Astrocyte (in vitro differentiated cells and primary cell): ENCODE results near the gene MAN1B1. TPM values are rescaled to one million over a fixed set of nuclear protein-coding genes. Genes with fewer than 3 reads are reported as not detected.
A peak's percentile ranks its signal among the peaks of the same experiment; 100 is the strongest.

Experiments used
- DNase-seq: peaks from one replicate; pipeline ENCODE4 v3.0.0-alpha.2; 2010; ENCODE audit warnings: low read depth
- FAIRE-seq: peaks from 2 replicates; lab custom pipeline; 2011; peaks lifted over from hg19 to GRCh38; lab: Jason Lieb, UNC
- H2AFZ ChIP-seq: 2 replicates; pipeline ENCODE4 v1.6.0; 2012; ENCODE audit warnings: low read depth, low read length, inconsistent platforms
- H3K27ac ChIP-seq: 2 replicates; pipeline ENCODE4 v1.5.1; 2011; ENCODE audit warnings: low read depth, low read length, inconsistent platforms
- H3K27me3 ChIP-seq: 2 replicates; pipeline ENCODE4 v1.6.0; 2011; ENCODE audit warnings: low read length, inconsistent platforms; ENCODE audit not compliant: insufficient read depth
- H3K36me3 ChIP-seq: 2 replicates; pipeline ENCODE4 v1.5.1; 2011; ENCODE audit warnings: low read length, inconsistent platforms; ENCODE audit not compliant: insufficient read depth
- H3K4me1 ChIP-seq: 2 replicates; pipeline ENCODE4 v1.5.1; 2011; ENCODE audit warnings: low read length, inconsistent platforms; ENCODE audit not compliant: insufficient read depth
- H3K4me2 ChIP-seq: 2 replicates; pipeline ENCODE4 v1.6.0; 2012; ENCODE audit warnings: low read length, inconsistent platforms
- H3K4me3 ChIP-seq: 2 replicates; pipeline ENCODE4 v1.5.1; 2011; ENCODE audit warnings: low read depth, mild to moderate bottlenecking, low read length, inconsistent platforms; ENCODE audit not compliant: insufficient read depth
- H3K79me2 ChIP-seq: 2 replicates; pipeline ENCODE4 v1.6.0; 2012; ENCODE audit warnings: mild to moderate bottlenecking, low read length, inconsistent platforms; ENCODE audit not compliant: insufficient read depth
- H3K9ac ChIP-seq: 2 replicates; pipeline ENCODE4 v1.6.0; 2012; ENCODE audit warnings: mild to moderate bottlenecking, low read length, inconsistent platforms
- H3K9me3 ChIP-seq: 2 replicates; pipeline ENCODE4 v1.5.1; 2012; ENCODE audit warnings: low read depth, mild to moderate bottlenecking, low read length, inconsistent platforms; ENCODE audit not compliant: insufficient read depth
- H4K20me1 ChIP-seq: 2 replicates; pipeline ENCODE4 v1.6.0; 2012; ENCODE audit warnings: low read length, inconsistent platforms; ENCODE audit not compliant: insufficient read depth
- H3K27ac Mint-ChIP-seq: one replicate; pipeline ENCODE4 v1.8.0; 2021; ENCODE audit warnings: mild to moderate bottlenecking, mixed read lengths; ENCODE audit not compliant: unreplicated experiment
- H3K27me3 Mint-ChIP-seq: one replicate; pipeline ENCODE4 v1.8.0; 2021; ENCODE audit warnings: low read depth, mixed read lengths; ENCODE audit not compliant: unreplicated experiment
- H3K36me3 Mint-ChIP-seq: one replicate; pipeline ENCODE4 v1.8.0; 2021; ENCODE audit warnings: low read depth, mixed read lengths; ENCODE audit not compliant: unreplicated experiment
- H3K4me1 Mint-ChIP-seq: one replicate; pipeline ENCODE4 v1.8.0; 2021; ENCODE audit warnings: low read depth, mixed read lengths; ENCODE audit not compliant: unreplicated experiment
- H3K4me3 Mint-ChIP-seq: one replicate; pipeline ENCODE4 v1.8.0; 2021; ENCODE audit warnings: mild to moderate bottlenecking, moderate library complexity, mixed read lengths; ENCODE audit not compliant: unreplicated experiment
- H3K9me3 Mint-ChIP-seq: one replicate; pipeline ENCODE4 v1.8.0; 2021; ENCODE audit warnings: mild to moderate bottlenecking, mixed read lengths; ENCODE audit not compliant: unreplicated experiment
- EZH2 ChIP-seq: IDR thresholded peaks from 2 replicates; pipeline ENCODE4 v1.6.1; 2012; ENCODE audit warnings: mild to moderate bottlenecking, low read length, inconsistent platforms; ENCODE audit not compliant: insufficient read depth
- total RNA-seq: library from RNA; stranded (reverse); gene quantifications from 2 replicates; pipeline ENCODE4 v1.2.1, GENCODE V29; 2021
- TF ChIP-seq, protein P1 (sequence below): IDR thresholded peaks from 2 replicates; pipeline ENCODE4 v1.5.1; 2011; ENCODE audit warnings: low read depth, mild to moderate bottlenecking, inconsistent platforms, low read length, moderate library complexity; ENCODE audit not compliant: insufficient read depth

The MAN1B1 gene
- total RNA-seq, 1 donor from 2014 or later: 69.2 TPM

DNA sequence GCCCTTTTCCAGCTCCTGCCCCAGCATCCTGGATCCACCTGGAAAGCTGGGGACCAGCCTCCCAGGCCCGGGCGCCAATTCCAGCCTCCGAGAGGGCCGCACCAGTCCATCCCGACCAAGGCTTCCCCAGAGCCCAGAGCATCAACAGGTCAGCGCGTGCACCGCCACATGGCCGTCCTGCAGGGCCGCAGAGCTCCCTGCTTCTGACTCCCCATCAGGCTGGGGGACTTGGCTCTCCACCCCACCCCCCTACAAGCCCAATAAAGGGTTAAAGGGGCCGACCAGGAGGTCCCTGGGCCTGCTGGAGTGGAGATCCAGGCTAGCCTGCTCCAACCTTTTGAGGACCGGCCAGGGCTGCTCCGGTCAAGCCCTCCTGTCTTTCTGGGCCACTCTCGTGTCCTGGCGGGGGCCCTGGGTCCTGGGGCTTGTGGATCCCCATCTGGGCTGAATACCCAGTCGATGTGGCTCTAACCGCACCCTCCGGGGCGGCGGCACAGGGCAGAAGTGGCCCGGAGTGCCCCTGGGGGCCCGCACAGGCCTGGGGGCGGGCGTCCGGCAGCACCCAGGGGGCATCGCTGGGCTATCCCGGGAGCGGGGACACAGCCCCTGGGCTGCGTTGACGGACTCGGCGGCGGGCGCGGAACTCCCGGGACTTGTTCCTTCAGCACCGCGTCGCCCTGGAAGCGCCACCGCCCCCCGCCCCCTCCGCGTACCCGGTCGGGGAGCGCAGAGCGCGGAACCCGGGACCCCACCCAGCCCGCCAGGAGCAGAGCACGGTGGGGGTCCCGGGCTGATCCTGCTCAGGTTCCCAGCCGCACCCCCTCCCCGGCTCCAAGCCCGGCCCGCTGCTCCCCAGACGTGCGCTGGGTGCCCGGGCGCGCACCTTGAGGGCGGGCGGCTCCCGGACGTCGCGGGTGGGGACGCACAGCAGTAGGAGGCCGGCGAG lies 33.5 kb upstream of the MAN1B1 start:
- TF ChIP-seq EZH2: peak; percentile 94
- TF ChIP-seq, protein P1, sequence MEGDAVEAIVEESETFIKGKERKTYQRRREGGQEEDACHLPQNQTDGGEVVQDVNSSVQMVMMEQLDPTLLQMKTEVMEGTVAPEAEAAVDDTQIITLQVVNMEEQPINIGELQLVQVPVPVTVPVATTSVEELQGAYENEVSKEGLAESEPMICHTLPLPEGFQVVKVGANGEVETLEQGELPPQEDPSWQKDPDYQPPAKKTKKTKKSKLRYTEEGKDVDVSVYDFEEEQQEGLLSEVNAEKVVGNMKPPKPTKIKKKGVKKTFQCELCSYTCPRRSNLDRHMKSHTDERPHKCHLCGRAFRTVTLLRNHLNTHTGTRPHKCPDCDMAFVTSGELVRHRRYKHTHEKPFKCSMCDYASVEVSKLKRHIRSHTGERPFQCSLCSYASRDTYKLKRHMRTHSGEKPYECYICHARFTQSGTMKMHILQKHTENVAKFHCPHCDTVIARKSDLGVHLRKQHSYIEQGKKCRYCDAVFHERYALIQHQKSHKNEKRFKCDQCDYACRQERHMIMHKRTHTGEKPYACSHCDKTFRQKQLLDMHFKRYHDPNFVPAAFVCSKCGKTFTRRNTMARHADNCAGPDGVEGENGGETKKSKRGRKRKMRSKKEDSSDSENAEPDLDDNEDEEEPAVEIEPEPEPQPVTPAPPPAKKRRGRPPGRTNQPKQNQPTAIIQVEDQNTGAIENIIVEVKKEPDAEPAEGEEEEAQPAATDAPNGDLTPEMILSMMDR: no peak
- H3K4me3 ChIP-seq: no peak overlapping the region
- Mint-ChIP-seq H3K36me3 (no peaks in the 10 kb centered on the region), H3K9me3 (no peaks in the 10 kb centered on the region), H3K27me3 (peaks cover 42% of the 10 kb centered on the region), H3K4me3 (no peak overlapping the region), H3K4me1 (no peaks in the 10 kb centered on the region), H3K27ac (no peak overlapping the region)
- H4K20me1 ChIP-seq: no peaks in the 10 kb centered on the region
- no peak overlapping the region for H2AFZ ChIP-seq
- no peaks in the 10 kb centered on the region for H3K9me3 ChIP-seq
- H3K27me3 ChIP-seq: peaks cover 25% of the 10 kb centered on the region
- DNase-seq: no peak
- peak overlapping the region; percentile 39 for H3K4me2 ChIP-seq
- no peak for FAIRE-seq
- H3K27ac ChIP-seq: no peak overlapping the region
- no peaks in the 10 kb centered on the region for H3K79me2 ChIP-seq
- H3K4me1 ChIP-seq: peaks cover 5% of the 10 kb centered on the region
- no peak overlapping the region for H3K9ac ChIP-seq
- H3K36me3 ChIP-seq: no peaks in the 10 kb centered on the region

DNA sequence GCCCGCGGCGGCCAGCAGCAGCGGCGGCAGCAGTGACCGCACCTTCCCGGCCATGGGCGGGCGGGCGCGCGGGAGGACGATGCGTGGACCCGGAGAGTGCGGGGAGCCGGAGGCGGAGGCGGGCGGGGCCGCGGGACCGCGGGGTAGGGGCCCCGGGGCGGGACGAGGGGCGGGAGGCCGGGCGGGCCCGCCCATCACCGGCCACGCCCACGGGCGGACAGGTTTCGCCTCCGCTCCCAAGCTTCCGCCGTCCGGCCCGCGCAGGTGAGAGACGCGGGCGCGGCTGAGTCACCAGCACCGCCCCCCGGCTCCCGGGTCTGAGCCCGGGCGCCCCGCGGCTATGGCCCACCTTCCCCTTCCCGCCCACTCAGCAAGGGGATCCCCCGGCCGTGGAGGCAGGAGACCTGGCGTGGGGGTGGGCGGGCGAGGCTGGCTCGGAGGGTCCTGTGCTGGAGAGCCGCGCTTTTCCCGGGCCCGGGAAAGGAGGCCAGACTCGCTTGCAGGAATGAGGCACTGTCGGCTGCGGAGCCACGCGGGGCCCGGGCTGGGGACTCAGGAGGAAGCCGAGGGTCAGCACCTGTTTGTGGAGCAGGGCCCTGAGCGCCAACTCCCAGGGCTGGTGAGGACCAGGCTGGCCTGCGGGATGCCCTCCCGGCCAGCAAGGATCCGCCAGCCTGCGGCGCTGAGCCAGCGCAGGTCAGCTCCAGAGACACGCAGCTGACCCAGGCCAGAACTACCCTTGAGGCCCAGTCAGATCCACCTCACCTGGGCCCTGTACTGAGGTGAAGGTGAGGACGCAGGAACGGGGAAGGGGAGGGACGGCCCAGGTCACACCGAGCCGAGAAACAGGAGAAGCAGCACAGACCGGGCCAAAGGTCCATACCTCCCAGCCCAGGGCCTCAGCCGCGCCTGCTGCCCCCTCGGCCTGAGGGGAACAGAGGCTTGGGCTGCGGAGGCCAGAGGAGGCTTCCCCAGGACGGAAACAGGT lies 32.5 kb upstream of the MAN1B1 start, which contains the start of gene ENTPD2:
ENTPD2 (minus strand) TSS at position 118 of the 988 bp plus-strand sequence; CDS start at position 54, 64 bp downstream.
- Histone ChIP-seq H4K20me1 (no peaks in the 10 kb centered on the region), H3K4me1 (peaks cover 5% of the 10 kb centered on the region), H3K4me2 (peak within 1 kb of the TSS; percentile 39), H3K27me3 (peaks cover 23% of the 10 kb centered on the region), H3K79me2 (no peaks in the 10 kb centered on the region), H3K4me3 (no peak within 1 kb of the TSS), H2AFZ (no peak within 1 kb of the TSS), H3K36me3 (no peaks in the 10 kb centered on the region), H3K9me3 (no peaks in the 10 kb centered on the region), H3K27ac (no peak within 1 kb of the TSS), H3K9ac (no peak within 1 kb of the TSS)
- TF ChIP-seq, protein P1: no peak
- peak; percentile 71 for TF ChIP-seq EZH2
- H3K4me3 Mint-ChIP-seq: no peak within 1 kb of the TSS
- H3K36me3 Mint-ChIP-seq: no peaks in the 10 kb centered on the region
- H3K4me1 Mint-ChIP-seq: no peaks in the 10 kb centered on the region
- H3K27me3 Mint-ChIP-seq: peaks cover 49% of the 10 kb centered on the region
- DNase-seq (no peak), FAIRE-seq (no peak)
- no peaks in the 10 kb centered on the region for H3K9me3 Mint-ChIP-seq
- no peak within 1 kb of the TSS for H3K27ac Mint-ChIP-seq
